ENCODE results near the gene SLC25A1.

Gene SLC25A1

DNA sequence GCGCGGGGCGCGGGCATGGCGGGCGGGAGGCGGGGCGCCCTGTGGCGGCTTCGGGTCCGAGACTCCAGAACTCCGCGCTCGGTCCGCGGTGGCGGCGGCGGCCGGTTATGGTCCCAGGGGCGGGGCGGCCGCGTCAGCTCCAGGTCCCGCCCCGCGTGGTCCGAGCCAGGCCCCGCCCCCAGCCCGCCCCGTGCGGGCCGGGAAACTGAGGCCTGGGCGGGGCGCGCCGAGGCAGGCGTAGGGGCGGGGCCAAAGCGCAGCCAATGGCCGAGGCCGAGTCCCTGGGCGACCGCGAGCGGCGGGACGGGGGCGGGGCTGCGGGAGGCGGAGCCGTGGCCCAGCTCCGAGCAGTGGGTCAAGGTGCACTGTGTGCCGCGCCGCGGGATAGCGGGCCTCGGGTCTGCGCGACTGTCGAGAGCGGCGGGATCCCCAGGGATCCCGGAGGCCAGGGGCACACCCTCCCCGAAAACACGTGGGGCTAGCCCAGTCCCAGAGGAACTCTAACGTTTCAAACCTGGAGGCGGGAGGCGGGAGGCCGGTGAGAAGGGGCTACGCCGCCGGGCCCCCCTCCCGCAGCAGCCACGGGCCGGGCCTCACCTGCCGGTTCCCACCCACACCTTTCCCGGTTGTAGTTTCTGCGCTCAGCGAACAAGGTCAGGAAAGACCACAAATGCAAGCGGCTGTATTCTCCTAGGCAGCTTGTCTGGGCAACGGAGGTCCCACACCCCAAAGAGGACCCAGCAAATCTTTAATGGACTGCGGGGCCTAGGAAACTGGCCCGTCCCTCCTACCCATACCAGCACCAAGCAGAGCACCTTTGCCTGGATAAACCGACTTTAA lies at the start of gene SLC25A1:
TSS of gene SLC25A1 (minus strand) at position 80 of the 840 bp plus-strand sequence. CDS start at position 17, 63 bp downstream.
- TF ChIP-seq, protein P1, sequence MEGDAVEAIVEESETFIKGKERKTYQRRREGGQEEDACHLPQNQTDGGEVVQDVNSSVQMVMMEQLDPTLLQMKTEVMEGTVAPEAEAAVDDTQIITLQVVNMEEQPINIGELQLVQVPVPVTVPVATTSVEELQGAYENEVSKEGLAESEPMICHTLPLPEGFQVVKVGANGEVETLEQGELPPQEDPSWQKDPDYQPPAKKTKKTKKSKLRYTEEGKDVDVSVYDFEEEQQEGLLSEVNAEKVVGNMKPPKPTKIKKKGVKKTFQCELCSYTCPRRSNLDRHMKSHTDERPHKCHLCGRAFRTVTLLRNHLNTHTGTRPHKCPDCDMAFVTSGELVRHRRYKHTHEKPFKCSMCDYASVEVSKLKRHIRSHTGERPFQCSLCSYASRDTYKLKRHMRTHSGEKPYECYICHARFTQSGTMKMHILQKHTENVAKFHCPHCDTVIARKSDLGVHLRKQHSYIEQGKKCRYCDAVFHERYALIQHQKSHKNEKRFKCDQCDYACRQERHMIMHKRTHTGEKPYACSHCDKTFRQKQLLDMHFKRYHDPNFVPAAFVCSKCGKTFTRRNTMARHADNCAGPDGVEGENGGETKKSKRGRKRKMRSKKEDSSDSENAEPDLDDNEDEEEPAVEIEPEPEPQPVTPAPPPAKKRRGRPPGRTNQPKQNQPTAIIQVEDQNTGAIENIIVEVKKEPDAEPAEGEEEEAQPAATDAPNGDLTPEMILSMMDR (IDR thresholded peaks at IDR 0.05; ENCODE audit: low read depth, low read length, missing control alignments), result no peak
- in situ Hi-C loops (cut with HindIII; ENCODE audit: low sequenced_read_pairs), result no loop called here
- H3K4me3 ChIP-seq (ENCODE audit: low read depth, low read length), result peak within 1 kb of the TSS; percentile 80
- DNase-seq (ENCODE audit: low read depth), result peak; percentile 32

DNA sequence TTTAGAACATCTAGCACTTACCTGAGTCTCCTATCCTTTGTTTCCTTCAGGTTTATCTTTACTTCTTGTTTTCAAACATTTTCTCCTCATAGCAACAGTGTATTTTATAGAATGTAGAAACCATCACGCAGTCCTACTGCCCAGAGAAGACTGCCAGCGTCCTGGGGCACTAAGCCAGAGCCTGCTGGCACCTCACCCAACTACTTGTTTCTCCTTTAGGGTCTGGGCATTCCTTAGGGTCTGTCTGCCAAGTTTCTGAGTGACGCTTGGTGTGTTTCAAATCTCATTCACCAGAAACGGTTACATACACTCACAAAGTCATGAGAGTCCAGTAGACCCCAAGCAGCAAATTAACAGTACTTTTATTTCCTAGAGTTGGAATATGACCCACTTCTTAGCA lies 49.6 kb upstream of the SLC25A1 start:
- in situ Hi-C loops (cut with HindIII; ENCODE audit: low sequenced_read_pairs), result no loop called here
- H3K4me3 ChIP-seq (ENCODE audit: low read depth, low read length), result no peak overlapping the region
- TF ChIP-seq, protein P1 (IDR thresholded peaks at IDR 0.05; ENCODE audit: low read depth, low read length, missing control alignments), result no peak
- DNase-seq (ENCODE audit: low read depth), result no peak

DNA sequence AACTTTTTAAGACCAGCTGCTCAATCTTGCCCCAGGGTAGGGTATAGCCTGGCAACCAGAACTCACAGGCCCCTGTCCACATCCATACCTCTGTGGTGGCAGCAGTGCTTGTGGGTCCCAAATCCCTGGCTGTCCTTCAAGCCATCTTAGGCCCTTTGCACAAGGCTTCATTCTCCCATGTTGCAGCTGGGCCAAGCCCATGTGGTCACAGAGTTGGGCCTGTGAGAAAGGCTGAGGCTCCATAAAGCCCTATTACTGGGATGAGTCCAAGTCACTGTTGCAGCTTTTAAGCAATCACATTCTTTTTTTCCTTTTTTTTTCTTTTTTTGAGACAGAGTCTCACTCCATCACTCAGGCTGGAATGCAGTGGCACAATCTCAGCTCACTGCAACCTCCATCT lies 47.9 kb upstream of the SLC25A1 start:
- TF ChIP-seq, protein P1 (IDR thresholded peaks at IDR 0.05; ENCODE audit: low read depth, low read length, missing control alignments), result no peak
- H3K4me3 ChIP-seq (ENCODE audit: low read depth, low read length), result no peak overlapping the region
- in situ Hi-C loops (cut with HindIII; ENCODE audit: low sequenced_read_pairs), result no loop called here
- no peak for DNase-seq (ENCODE audit: low read depth)

DNA sequence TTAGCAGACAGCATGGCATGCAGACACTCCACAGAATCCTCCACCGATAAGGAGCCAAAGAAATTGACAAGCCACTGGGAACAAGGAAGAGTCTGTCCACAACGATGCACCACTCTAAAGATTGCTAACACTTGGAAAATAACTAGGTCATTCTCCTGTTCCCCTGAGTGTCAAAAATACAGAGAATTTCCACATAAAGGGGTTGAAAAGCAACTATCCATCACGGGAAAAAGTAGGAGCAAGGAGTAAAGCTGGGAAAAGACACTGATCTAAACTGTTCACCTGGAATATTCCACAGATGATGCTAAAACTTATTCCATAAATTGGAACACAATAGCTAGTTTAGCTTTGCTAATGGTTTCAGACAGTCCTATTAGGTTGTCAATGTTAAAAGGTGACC lies 47.0 kb upstream of the SLC25A1 start:
- DNase-seq (ENCODE audit: low read depth), result no peak
- no peak overlapping the region for H3K4me3 ChIP-seq (ENCODE audit: low read depth, low read length)
- in situ Hi-C loops (cut with HindIII; ENCODE audit: low sequenced_read_pairs), result no loop called here
- TF ChIP-seq, protein P1 (IDR thresholded peaks at IDR 0.05; ENCODE audit: low read depth, low read length, missing control alignments), result no peak

DNA sequence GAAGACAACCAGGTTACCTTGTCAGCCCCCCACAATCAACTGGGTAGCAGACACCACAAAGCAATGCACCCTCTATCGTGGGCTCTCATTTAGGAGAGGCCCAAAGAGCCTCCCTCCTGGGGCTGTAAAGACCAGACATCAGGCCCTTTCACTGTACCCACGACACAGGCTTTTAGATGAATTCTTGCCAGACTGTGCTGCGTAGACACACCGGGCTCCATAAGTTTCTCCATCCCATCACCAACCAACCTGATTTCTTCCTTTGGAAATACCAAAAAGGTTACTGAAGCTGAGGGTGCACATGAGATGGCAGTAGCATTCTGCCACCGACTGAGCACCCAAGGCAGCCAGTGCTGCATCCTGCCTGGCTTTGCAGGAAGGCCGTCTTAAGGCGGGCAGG lies 46.4 kb upstream of the SLC25A1 start:
- in situ Hi-C loops (cut with HindIII; ENCODE audit: low sequenced_read_pairs), result no loop called here
- TF ChIP-seq, protein P1 (IDR thresholded peaks at IDR 0.05; ENCODE audit: low read depth, low read length, missing control alignments), result no peak
- no peak overlapping the region for H3K4me3 ChIP-seq (ENCODE audit: low read depth, low read length)
- no peak for DNase-seq (ENCODE audit: low read depth)

DNA sequence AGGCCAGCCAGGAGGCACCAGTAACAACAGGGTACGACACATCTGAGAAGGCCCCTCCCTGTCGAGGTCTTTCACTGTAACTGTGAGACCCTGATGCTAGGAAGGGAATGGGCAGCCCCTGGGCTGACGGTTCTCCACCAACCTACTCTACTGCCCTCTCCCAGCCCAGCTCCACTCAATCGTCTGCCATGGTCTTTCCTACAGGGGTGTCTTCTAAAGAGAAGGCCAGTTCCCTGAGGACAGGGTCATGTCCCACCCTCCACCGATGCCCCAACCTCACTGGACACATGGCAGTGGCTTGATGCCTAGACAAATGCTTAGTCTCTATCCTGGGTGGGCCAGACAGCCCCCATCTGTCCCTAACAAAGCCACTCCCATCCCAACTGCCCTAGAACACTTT lies 46.0 kb upstream of the SLC25A1 start:
- TF ChIP-seq, protein P1 (IDR thresholded peaks at IDR 0.05; ENCODE audit: low read depth, low read length, missing control alignments), result no peak
- no peak for DNase-seq (ENCODE audit: low read depth)
- H3K4me3 ChIP-seq (ENCODE audit: low read depth, low read length), result no peak overlapping the region
- in situ Hi-C loops (cut with HindIII; ENCODE audit: low sequenced_read_pairs), result no loop called here

All from astrocyte of the cerebellum (primary cell).